ENCODE measurements around the gene USH2A.

USH2A gene

GRCh38 chr1:216422821-216423520 lies at the start of gene USH2A:
TSS of gene USH2A (minus strand) at chr1:216423448. CDS start at chr1:216422336, 1,112 bp downstream.
- no peak for DNase-seq

DNA sequence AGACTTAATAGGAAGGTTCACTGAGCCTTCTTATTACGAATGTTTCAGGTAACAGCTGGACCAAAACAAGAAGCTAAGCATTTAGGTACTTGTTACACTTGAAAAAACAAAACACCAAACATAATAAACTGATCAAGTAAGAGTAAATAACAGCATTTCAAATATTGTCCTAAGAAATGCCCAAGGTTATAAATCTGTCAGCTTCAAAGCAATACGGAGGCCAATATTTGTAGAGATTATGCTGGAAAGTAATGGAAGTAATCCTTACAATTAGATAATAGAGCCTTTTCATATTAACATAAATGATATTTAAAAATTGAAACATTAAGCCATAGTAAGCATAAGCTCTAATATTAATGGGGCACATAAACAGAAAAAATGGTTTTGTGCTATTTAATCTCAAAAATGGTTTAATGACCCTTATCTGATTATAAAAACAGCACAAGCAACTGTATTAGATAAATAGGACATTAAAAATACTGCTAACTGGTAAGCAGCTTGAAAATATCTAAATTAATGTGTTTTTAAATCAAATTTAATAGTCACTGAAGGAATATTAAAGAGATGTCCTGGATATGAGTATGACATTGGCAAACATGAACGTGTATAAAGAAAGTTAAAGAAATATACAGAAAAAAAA lies 43.0 kb upstream of the USH2A start:
- DNase-seq = no peak

GRCh38 chr1:216464489-216464888 lies 41.2 kb upstream of the USH2A start:
- no peak for DNase-seq

DNA sequence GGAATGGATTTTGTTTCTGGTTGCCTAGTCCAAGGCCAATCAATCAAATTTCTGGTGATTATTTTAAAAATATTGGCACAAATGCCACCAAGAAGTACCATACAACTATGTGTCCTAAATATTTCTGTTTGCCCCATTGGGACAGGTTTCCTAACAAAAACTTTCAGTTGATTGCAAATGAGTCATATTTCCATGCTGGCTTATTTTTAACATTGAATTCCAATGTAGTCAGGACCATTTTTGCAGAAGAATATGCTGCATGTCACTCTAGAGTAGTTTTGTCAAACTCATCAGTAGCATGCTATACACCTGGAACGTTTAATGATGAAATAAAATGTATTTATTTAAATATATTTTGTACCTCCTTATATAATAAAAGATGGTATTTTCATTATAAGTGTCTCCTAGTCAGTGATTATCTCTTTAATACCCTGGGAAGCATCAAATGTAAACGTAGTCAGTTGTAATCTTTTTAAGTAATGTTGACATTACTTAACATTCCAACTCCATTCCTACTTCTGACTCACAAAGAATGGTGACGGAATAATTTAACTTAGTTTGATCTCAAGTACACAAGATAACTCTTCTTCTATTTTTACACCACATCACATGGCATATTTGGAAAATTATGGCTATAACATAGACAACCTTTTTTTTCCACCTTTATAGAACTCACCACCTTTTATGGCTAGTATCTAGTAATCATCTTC lies 39.0 kb upstream of the USH2A start:
- no peak for DNase-seq

DNA sequence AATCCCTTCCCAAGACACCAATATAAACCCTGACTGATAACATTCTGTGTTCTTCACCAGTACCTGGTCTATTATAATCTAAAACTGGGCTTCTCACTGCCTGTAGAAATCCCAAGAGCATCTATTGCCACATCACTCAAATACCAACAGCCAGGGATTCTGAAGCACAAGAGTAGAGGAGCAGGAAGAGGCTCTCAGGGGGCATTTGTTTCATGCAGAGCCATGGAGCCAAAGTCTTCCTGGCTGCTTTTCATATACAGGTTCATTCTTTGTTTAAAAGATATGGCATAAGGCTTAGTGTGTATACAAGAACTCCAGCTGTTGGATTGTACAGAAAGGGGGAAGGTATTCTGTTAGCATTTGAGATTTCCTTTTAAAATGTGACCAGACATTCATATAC lies 38.2 kb upstream of the USH2A start:
- DNase-seq = no peak

DNA sequence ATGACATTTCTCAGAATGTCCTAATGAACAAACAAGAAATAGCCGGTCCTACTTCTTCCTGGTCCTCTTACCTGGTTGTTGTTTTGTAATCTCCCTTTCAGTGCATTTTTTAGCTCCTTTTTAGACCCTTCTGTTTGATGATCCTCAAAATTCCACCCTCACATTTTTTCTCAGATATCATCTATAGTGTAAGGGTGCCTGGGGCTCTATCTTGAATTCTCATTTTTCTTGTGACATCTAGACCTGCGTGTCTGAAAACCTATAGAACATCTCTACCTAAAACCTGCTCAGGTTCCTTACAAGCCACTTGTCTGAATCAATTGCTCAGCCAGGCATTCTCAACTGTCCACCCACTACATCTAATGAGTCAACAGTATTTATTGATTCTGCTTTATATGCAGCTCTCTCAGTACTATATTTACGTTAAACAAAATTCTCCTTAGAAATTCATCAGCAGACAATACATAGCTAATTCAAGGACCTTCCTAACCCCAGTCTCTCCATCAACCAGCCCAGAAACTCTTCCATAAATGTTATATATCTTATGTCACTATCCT lies 36.5 kb upstream of the USH2A start:
- DNase-seq = no peak

DNA sequence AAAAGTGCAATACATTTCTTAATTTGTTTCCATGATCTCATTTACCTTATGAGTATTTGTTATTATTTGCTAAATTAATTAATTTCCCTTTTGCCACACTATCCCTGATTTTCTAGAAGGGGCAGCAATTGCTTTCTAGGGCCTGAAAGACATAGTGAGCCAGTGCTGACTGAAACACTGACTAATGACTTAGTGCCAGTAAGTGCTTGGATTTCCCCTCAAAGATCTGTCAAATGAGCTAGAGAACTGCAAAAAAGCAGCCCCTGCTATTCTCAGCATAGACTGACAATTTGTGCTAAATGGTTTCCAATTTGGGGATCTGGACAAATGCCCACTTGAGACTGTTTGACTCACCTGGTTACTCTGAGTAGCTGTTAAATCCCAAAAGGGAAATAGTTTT lies 35.6 kb upstream of the USH2A start:
- DNase-seq = no peak

- no peak for DNase-seq
Measured at GRCh38 chr1:216457356-216457755, 34.1 kb upstream of the USH2A start.

- no peak for DNase-seq
Measured at GRCh38 chr1:216456682-216457081, 33.4 kb upstream of the USH2A start.

GRCh38 chr1:216453777-216454176 lies 30.5 kb upstream of the USH2A start:
- no peak for DNase-seq

- no peak for DNase-seq
Measured at GRCh38 chr1:216450227-216450626, 27.0 kb upstream of the USH2A start.

GRCh38 chr1:216448011-216448510 lies 24.8 kb upstream of the USH2A start:
- DNase-seq = no peak

DNA sequence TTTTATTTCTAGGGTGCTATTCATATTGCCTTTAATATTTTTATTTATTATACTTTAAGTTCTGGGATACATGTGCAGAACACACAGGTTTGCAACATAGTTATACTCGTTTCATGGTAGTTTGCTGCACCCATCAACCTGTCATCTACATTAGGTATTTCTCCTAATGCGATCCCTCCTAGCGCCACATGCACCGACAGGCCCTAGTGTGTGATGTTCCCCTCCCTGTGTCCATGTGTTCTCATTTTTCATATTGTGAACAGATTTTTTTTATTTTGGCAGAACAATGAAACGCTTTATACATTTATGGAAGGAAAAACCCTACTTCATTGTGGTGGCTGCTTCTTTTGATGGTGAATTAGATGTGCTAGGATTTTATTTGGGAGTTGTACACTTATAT lies 14.4 kb upstream of the USH2A start:
- DNase-seq = no peak

- DNase-seq = no peak
Measured at GRCh38 chr1:216434232-216434631, 11.0 kb upstream of the USH2A start.

DNA sequence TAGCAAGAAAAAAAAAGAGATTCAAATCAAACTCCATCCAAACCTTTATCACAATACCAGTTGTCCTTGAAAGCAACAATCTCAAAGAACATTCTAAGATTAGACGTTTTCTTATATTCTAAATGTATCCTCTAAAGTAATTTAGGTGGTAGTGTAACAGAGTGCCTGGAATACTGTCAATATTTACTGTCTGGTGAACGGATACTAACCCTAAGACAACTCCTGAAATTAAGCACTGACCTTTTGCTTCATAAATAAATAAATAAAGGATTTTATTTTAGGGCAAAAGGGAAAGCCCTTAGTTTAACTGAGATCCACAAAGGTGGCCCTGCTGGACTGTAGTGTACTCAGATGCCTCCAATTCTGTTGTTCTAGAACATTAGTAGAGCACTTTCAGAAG lies 9.9 kb upstream of the USH2A start:
- no peak for DNase-seq

GRCh38 chr1:216430744-216431143 lies 7.5 kb upstream of the USH2A start:
- DNase-seq = no peak

- DNase-seq = no peak
Measured at GRCh38 chr1:216425577-216425976, 2.3 kb upstream of the USH2A start.

GRCh38 chr1:216420746-216421145 lies 2.5 kb downstream of the USH2A start:
- no peak for DNase-seq

GRCh38 chr1:216420263-216420662 lies 3.0 kb downstream of the USH2A start:
- DNase-seq = no peak

- no peak for DNase-seq
Measured at GRCh38 chr1:216416488-216416887, 6.8 kb downstream of the USH2A start.

- DNase-seq = no peak
Measured at GRCh38 chr1:216410026-216410425, 13.2 kb downstream of the USH2A start.

GRCh38 chr1:216390956-216391355 lies 32.3 kb downstream of the USH2A start:
- DNase-seq = no peak

DNA sequence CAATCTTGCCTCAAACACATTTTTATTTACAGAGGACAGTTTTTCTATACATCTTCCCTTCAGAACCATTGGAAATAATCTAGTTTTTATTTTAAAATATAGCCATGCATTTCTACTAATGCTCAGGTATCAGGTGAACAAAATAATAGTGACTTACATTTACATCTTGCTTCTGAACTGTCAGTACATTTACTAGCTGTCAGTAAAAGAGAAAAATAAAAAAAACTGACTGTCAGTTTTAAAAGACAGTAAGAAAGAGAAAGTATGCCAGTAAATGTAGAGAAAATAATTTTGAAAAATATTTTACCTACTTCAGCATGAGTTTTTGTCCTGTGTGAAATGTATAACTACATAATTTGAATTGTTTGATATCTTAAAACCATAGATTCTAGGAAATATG lies 33.5 kb downstream of the USH2A start:
- DNase-seq = no peak

GRCh38 chr1:216388558-216388957 lies 34.7 kb downstream of the USH2A start:
- no peak for DNase-seq
